8988T (cell line): Measurements from ENCODE around the gene TFCP2L1.
"Not testable (repeated sequence)": the region's sequence is repeated elsewhere in the genome, so short reads cannot be mapped to it uniquely, and the experiment has no call there.

ENCODE experiments used
- DNase-seq: peaks from one replicate; pipeline ENCODE4 v3.0.0; 2011

Gene TFCP2L1

GRCh38 chr2:121295911-121296650, 11.1 kb upstream of the TFCP2L1 start:
- no peak for DNase-seq

DNA sequence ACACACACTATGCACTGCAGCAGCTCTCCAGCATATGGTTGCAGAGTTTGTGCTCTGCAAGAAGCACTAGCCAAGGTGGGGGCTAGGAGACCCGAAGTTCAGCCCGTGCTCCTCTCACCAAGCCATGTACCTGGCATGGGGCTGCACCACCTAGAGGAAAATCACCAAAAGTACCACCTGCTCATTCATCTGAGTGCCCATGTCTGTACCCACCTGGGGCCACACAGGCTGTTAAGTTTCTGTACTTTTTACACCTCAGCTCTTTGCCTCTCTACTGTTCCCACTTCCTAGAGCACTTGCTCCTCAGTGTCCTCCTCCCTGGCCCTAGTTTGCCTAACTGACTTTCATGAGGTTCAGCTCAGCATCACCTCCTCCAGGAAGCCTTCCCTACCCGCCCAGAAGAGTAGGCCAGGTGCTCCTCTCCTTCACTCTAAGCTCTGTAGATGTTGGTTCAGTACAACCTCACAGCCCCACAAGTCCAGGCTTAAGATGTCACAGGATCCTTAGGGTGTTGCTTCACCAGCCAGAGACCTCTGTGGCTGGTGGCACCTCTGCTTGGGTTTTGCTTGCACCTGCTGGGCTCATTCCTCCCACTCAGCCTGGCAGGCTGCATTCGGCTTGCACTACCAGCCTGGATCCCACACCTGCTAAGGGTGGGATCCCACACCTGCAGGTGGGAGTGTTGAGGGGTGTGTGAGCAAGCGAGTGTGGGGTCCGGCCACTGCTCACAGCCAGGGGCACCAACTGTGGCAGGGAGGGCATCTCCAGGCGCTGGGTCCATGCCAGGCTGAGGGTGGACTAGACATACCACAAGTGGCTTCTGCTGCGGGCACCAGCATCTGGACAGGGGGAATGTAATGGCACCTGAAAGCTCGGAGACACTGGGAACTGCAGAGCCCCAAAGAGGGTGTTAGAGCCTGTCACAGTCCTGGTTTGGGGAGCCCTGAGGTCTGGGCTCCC, 10.2 kb upstream of the TFCP2L1 start:
- DNase-seq = no peak

GRCh38 chr2:121293450-121294325, 8.7 kb upstream of the TFCP2L1 start:
- no peak for DNase-seq

DNA sequence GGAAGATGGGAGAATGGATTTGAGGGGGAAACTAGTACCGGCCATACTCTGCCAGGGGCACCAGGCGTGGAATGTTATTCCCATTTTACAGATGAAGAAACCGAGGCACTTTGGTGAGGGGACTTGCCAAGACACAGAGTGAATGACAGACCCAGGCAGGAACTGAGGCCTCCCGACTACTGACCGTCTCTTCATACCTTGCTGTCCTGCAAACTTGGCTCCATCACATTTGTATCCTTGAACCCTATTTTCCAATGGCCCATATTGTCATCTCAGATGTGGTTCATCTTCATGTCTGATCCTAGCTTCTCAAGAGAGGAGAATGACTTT, 6.2 kb upstream of the TFCP2L1 start:
- no peak for DNase-seq

DNA sequence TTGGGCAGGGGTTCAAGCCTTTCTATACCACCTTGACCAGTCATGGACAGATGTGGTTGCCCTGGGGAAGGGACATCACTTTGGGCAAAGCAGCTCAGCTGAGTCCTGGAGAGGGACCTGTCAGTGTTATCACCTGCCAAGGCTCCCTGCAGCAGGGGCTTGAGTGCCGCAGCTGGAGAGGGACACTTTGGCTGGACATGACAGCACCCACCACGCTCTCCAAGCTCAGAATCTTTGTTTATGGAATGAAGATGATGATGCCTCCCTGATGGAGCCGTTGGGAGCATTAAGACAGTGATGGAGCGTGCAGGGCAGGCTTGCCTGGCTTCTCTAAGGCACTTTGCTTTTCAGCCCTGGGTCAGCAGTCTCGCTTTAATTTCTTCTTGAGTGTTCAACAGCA, 4.3 kb upstream of the TFCP2L1 start:
- DNase-seq = no peak

DNA sequence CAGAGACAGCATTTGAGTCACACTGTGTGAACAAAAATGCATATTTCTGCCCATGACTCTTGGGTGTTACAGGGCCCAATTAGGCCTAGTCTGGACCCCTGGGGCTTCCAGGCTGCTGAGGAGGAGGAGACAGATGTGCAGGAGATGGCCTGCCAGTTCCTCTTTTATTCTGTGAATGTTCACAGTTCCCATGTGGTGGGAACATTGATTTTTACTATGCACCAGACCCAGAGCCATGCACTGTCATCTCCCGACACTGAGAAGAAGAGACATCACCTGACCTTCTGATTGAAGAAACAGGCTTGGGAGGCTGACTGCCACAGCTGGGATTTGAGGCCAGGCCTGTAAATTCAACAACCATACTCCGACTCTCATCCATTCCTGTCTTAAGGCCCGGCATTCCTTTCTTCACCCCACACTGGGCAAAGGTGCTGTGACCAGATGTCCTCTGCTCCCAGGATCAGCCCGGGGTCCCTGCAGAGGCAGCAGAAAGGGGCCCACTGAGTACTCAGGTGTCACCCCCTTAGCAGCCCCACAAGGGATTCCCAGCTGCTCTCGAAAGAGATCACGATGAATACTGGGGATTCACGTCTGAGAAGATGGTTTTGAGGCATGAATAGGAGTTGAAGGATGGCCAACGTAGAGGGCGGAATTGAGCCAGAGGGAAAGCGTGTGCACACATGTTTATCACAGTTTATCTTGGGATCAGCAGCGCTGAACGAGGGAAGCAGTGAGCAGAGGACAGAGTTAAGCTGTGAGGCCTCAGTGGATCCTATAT, 3.6 kb upstream of the TFCP2L1 start:
- DNase-seq = no peak

DNA sequence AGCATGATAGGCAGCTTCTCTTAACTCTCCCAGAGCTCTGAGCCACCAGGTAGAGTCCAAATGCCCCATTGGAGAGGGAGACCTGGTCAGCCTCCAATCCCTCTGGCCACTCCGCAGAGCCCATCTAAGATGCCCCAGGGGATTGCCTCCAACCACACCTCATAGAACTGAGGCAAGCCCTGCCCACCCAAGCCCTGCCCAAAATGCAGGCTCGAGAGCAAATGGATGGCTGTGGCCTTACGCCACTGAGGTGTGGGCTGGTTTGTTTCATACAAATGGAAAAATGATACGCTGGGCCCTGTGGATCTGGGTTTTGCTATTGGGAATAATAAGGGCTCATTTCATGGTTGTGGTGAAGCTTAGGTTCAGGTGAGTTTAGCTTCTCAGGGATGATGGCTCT, 3.0 kb upstream of the TFCP2L1 start:
- no peak for DNase-seq

DNA sequence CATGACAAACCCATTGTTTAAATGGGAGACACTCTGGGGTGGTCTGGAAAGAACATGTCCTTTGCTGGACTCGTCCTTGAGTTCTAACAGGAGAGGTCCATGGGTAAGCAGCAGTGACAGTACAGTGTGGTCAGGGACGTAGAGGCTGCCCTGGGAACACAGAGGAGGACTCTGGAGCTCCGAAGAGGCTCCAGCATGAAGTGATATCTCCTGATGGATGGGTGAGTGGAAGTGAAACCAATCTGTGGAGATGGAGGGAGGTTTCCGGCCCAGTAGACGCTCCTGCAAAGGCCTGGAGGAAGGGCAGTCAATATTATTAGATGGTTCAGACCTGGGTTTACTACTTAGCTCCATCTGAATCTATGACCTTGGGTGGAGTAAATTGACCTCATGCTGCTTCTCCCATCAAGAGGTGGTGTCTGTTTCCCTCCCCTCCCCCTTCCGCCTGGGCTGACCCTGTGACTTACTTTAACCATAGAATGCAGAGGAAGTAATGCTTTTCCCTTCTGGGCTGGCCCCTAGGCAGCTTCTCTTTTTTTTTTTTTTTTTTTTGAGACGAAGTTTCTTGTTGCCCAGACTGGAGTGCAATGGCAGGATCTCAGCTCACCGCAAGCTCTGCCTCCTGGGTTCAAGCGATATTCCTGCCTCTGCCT, 2.3 kb upstream of the TFCP2L1 start:
- DNase-seq = no peak

DNA sequence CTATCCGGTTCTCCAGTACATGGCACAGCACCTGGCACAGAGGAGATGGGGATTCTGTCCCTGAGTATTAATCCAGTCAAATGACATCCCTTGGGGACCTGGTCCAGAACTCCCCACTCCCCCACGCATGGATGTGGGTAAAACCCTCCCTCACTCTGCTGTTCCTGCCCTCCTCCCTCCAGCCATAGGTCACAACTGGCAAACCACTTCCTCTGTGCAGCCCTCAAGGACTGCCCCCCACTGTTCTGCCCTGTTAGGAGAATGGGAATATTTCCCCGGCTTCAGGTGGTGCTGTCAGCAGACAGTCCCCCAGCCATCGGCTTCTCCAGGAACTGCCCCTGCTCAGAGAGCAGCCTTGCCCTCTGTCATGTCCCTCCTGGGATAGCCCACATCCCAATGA, 1.5 kb upstream of the TFCP2L1 start:
- DNase-seq = no peak

- DNase-seq = no peak
Measured at GRCh38 chr2:121285926-121286325, 924 bp upstream of the TFCP2L1 start.

DNA sequence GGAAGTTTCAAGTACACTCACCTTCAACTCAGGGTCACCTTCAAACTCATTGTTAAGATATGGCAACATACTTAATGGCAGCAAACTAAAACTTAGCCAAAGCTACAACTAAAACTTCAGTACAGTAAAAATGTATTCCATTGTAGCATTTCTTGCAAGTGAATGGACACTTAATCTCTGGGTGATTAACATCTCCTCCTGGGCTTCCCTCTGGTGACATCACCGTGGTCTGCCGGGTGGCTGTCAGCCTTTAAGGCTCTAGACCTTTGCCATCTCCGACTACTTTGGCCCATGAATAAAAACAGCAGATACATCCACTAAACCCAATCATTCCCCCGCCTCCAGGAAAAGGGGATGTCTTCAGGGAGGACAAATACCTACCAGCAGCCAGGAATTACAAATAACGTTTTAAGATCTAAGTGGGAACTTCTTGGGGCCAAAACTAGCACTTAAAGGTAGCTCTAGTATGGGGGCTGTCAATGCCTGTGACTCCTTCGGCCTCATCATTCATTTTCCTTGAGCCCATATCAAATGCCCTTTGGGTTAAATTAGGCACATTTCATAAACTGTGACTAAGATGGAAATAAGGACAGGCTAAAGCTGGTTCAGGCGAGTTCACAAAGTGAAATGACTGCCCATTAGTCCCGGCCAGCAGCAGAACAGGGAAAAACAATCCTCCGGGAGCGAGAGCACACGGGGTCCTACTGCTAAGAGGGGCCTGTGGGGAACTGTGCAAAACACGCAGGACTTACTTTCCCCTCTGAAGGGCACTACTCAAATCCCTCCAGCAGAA, 1.1 kb downstream of the TFCP2L1 start:
- DNase-seq = no peak

DNA sequence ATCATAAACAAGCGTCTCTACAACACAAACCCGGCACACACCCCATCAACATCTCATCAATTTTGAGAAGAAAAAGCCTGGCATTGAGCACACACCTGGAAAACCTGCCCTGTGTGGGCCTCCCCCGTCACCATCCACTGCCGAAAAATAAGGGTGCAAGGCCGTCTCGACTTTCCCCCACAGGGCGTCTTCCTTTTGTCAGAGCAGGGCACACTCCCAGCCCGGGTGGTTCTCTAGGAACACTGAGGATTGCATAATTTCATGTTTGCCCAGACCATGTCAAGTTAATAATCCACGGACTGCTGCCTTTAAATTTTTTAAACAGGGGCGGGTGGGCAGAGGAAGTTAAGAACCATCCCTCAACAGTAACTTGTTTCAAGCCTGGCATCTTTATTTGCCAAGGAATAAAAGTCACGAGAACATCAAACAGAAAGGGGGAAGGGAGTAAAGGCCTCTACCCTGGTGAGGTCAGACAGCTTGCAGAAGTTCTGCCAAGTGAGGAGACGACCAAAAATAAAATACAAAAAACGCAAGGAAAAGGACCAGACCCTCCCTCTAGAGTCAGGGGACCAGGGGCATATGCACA, 2.1 kb downstream of the TFCP2L1 start:
- DNase-seq = no peak

- DNase-seq = no peak
Measured at GRCh38 chr2:121281694-121282093, 3.3 kb downstream of the TFCP2L1 start.

GRCh38 chr2:121281107-121281506, 3.9 kb downstream of the TFCP2L1 start:
- DNase-seq = no peak

DNA sequence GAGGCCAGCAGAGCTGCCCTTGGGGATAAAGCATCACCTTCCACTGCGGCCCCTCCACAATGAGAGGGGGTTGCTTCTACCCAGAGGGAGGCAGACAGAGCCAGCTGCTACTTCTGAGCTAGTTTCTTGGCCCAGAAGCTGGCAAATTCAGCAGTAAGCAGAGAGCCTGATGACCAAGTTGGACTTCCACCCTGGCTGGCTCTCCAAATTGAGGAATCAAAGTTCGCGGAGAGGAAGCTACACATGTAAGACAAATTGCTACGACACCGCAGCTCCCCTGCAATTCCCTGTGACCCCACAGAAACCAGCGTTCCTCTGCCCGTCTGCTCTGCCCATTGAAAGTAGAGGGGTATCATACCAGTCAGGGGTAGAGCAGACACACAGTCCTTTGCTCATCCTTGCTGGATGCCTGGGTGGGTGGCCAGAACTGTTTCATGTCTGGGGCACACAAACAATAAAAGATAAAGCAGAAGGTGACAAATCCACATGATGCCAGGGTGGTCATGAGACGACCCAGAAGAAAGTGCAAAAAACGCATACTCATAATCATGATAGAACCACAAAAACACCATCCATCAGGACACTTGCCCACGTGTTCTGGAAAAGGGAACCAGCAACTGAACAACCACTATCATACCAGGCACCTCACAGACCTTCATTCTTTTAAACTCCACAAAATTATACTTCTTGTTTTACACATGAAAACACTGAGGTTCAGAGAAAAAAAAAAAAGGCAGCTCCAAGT, 5.4 kb downstream of the TFCP2L1 start:
- no peak for DNase-seq

DNA sequence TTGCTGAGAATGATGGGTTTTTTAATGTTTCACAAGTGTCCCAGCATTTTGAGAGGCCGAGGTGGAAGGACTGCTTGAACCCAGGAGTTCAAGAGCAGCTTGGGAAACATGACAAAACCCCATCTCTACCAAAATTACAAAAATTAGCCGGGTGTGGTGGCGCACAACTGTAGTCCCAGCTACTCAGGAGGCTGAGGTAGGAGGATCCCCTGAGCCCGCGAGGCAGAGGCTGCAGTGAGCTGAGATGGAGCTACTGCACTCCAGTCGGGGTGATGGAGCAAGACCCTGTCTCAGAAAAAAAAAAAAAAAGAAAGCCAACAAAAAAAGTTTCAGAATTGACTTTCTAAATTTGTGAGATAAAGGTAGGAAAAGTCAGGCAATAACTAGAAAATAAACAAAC, 8.7 kb downstream of the TFCP2L1 start:
- DNase-seq = no peak

GRCh38 chr2:121273116-121273515, 11.9 kb downstream of the TFCP2L1 start:
- DNase-seq = no peak

DNA sequence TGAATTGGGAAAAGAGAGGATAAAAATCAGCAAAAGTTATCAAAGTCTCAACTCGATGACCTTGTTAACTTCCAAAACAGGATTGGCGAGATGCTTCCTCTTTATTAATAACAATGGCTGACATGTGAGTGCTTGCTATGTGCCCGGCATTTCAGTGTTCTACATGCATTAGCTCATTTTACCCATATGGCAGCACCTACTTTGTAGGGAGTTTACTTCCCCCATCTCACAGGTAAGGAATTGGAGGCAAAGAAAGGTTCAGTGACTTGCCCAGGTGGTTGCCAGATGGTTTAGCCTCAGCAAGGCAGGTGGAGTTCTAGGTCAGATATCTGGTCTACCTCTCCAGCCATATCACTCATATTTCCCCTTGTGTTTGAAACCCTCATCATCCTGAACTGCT, 12.4 kb downstream of the TFCP2L1 start:
- no peak for DNase-seq

GRCh38 chr2:121269436-121269835, 15.6 kb downstream of the TFCP2L1 start:
- DNase-seq = not testable (repeated sequence)

DNA sequence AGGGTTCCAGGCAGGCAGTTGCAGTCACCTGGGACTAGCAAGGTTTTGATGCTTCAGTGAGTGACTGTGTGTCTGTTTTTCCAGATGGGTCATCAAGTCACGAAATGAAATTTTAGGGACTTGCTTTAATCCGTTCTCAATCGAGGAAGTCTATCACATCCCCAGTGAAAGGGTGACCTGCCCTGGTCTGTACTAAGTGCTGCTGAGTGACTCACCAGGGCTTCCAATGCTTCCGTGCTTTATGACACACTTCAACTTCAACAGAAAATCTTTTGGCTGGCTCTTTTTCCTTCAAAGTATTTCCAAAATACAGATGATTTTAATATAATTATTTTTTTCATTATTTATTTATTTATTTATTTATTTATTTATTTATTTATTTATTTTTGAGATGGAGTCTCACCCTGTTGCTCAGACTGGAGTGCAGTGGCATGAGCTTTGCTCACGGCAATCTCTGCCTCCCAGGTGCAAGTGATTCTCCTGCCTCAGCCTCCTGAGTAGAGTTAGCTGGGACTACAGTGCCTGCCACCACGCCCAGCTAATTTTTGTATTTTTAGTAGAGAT, 18.4 kb downstream of the TFCP2L1 start:
- DNase-seq = no peak
